Mesenchymal stem cell (in vitro differentiated cells and primary cell): ENCODE measurements around the gene KIF5A.

ENCODE experiments used
- DNase-seq: peaks from one replicate; pipeline ENCODE4 v3.0.0-alpha.2; 2013
- H2AFZ ChIP-seq: one replicate; pipeline ENCODE4 v1.6.1; 2013; ENCODE audit warnings: low read depth, mild to moderate bottlenecking, control low read depth, inconsistent platforms, low read length, moderate library complexity
- H2AK5ac ChIP-seq: 2 replicates; pipeline ENCODE4 v1.6.1; 2013; ENCODE audit warnings: low read length, moderate library complexity, mild to moderate bottlenecking, inconsistent platforms; ENCODE audit not compliant: severe bottlenecking
- H2BK120ac ChIP-seq: one replicate; pipeline ENCODE4 v1.6.1; 2013; ENCODE audit warnings: low read depth, mild to moderate bottlenecking, inconsistent platforms, low read length, moderate library complexity
- H2BK12ac ChIP-seq, 2 experiments: one replicate each; pipeline ENCODE4 v1.6.1; 2013; ENCODE audit warnings: inconsistent platforms in 2 of 2, low read length in 2 of 2, mild to moderate bottlenecking in 2 of 2, moderate library complexity in 2 of 2, control low read depth in 1 of 2
- H2BK15ac ChIP-seq: one replicate; pipeline ENCODE4 v1.6.1; 2013; ENCODE audit warnings: mild to moderate bottlenecking, low read depth, inconsistent platforms; ENCODE audit not compliant: poor library complexity, severe bottlenecking
- H2BK5ac ChIP-seq: 2 replicates; pipeline ENCODE4 v1.6.1; 2013; ENCODE audit warnings: low read depth, mild to moderate bottlenecking, low read length, control low read depth, inconsistent platforms; ENCODE audit not compliant: poor library complexity, severe bottlenecking
- H3K14ac ChIP-seq, 2 experiments: one replicate each; pipeline ENCODE4 v1.6.1; 2013; ENCODE audit warnings: inconsistent platforms in 2 of 2, low read length in 2 of 2, control low read depth in 1 of 2, mild to moderate bottlenecking in 1 of 2, moderate library complexity in 1 of 2
- H3K18ac ChIP-seq, 2 experiments: one replicate each; pipeline ENCODE4 v1.6.1; 2013; ENCODE audit warnings: inconsistent platforms in 2 of 2, low read length in 2 of 2, control low read depth in 1 of 2, low read depth in 1 of 2, mild to moderate bottlenecking in 1 of 2
- H3K23ac ChIP-seq, 2 experiments: one replicate each; pipeline ENCODE4 v1.6.1; 2013; ENCODE audit warnings: inconsistent platforms in 2 of 2, low read length in 2 of 2, mild to moderate bottlenecking in 2 of 2, moderate library complexity in 2 of 2, control low read depth in 1 of 2
- H3K27ac ChIP-seq: 2 replicates; pipeline ENCODE4 v1.5.1; 2013; ENCODE audit warnings: mild to moderate bottlenecking, moderate library complexity, low read length, control low read depth, inconsistent platforms; ENCODE audit not compliant: poor library complexity, severe bottlenecking
- H3K27me3 ChIP-seq, 2 experiments: 2 replicates each; pipeline versions ENCODE4 v1.6.1 to v1.7.0; 2013; ENCODE audit warnings: low read length in 2 of 2, mild to moderate bottlenecking in 2 of 2, moderate library complexity in 2 of 2, control low read depth in 1 of 2, inconsistent platforms in 1 of 2; ENCODE audit not compliant: control insufficient read depth in 1 of 2, insufficient read depth in 1 of 2
- H3K36me3 ChIP-seq, 2 experiments: 2 replicates each; pipeline versions ENCODE4 v1.6.1 to v1.7.0; 2013; ENCODE audit warnings: low read length in 2 of 2, control low read depth in 1 of 2, inconsistent platforms in 1 of 2, low read depth in 1 of 2, mild to moderate bottlenecking in 1 of 2; ENCODE audit not compliant: insufficient read depth in 2 of 2, control insufficient read depth in 1 of 2
- H3K4ac ChIP-seq, 2 experiments: one replicate each; pipeline ENCODE4 v1.6.1; 2013; ENCODE audit warnings: inconsistent platforms in 2 of 2, low read length in 2 of 2, mild to moderate bottlenecking in 2 of 2, moderate library complexity in 2 of 2, control low read depth in 1 of 2, low read depth in 1 of 2
- H3K4me1 ChIP-seq: 2 replicates; pipeline ENCODE4 v1.6.1; 2013; ENCODE audit warnings: low read depth, low read length, control low read depth; ENCODE audit not compliant: control insufficient read depth, insufficient read depth
- H3K4me2 ChIP-seq: 2 replicates; pipeline ENCODE4 v1.6.1; 2013; ENCODE audit warnings: low read length, mild to moderate bottlenecking, inconsistent platforms; ENCODE audit not compliant: poor library complexity, severe bottlenecking
- H3K4me3 ChIP-seq, 2 experiments: 2 replicates each; pipeline versions ENCODE4 v1.5.1 to v1.7.0; 2013; ENCODE audit warnings: low read length in 2 of 2, mild to moderate bottlenecking in 2 of 2, control low read depth in 1 of 2, low read depth in 1 of 2; ENCODE audit not compliant: insufficient read depth in 1 of 2
- H3K79me1 ChIP-seq: replicated peaks from 2 replicates; pipeline ENCODE4 v1.6.1; 2013; ENCODE audit warnings: mild to moderate bottlenecking, control low read depth, low read length, inconsistent platforms; ENCODE audit not compliant: poor library complexity, severe bottlenecking
- H3K9ac ChIP-seq: 2 replicates; pipeline ENCODE4 v1.7.0; 2013; ENCODE audit warnings: mild to moderate bottlenecking, low read length, moderate library complexity
- H3K9me3 ChIP-seq: 2 replicates; pipeline ENCODE4 v1.7.0; 2013; ENCODE audit warnings: mild to moderate bottlenecking, low read length; ENCODE audit not compliant: control insufficient read depth
- H4K8ac ChIP-seq: one replicate; pipeline ENCODE4 v1.6.1; 2013; ENCODE audit warnings: inconsistent platforms, mild to moderate bottlenecking, low read length, moderate library complexity
- H4K91ac ChIP-seq: one replicate; pipeline ENCODE4 v1.6.1; 2013; ENCODE audit warnings: mild to moderate bottlenecking, low read length, inconsistent platforms
- WGBS: methylation state at CpG from one replicate; pipeline ENCODE4 v1.1.7; 2013; ENCODE audit warnings: mixed read lengths; 5-methylcytosine and 5-hydroxymethylcytosine counted together

The KIF5A gene

DNA sequence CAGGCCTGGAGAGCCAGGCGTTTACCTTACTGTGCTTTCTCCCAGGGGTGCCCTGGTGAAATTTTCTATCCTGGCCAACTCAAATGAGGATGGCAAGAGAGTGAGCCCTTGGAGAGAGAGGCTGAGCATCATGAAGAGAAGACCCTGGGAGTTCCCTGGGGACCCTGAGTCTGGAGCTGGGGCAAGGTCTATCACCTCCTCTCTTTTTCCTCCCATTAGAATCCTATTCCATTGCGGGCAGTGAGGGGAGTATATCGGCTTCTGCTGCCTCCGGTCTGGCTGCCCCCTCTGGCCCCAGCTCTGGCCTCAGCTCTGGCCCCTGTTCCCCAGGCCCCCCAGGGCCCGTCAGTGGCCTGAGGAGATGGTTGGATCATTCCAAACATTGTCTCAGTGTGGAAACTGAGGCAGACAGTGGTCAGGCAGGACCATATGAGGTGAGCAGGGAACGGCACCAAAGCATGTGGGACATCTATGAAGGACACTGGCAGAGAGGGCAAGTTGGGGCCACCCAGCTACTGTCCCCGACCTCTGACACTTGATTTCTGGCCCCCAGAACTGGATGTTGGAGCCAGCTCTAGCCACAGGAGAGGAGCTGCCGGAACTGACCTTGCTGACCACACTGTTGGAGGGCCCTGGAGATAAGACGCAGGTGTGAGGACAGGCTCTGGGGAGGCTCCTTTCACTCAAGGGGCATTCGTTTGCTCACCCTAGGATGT lies 63.0 kb downstream of the KIF5A start:
- Histone ChIP-seq H3K23ac (no peak overlapping the region), H3K4me1 (peaks cover 15% of the 10 kb centered on the region), H2BK120ac (no peak overlapping the region), H3K4ac (no peak overlapping the region), H3K9ac (no peak overlapping the region), H2BK15ac (no peak overlapping the region), H3K27me3 (peaks cover 3 to 65% of the 10 kb centered on the region in 2 experiments), H2BK12ac (no peak overlapping the region), H3K9me3 (no peaks in the 10 kb centered on the region), H2AFZ (no peak overlapping the region), H3K36me3 (peaks cover 0 to 56% of the 10 kb centered on the region in 2 experiments), H3K27ac (no peak overlapping the region), H4K91ac (no peak overlapping the region), H3K4me2 (no peak overlapping the region), H3K79me1 (peaks cover 7% of the 10 kb centered on the region), H2BK5ac (no peak overlapping the region), H3K4me3 (no peak overlapping the region), H3K14ac (no peak overlapping the region), H4K8ac (no peak overlapping the region), H2AK5ac (no peak overlapping the region), H3K18ac (no peak overlapping the region)
- DNase-seq, result no peak
- 94% methylated on average over 9 of the region's 10 CpGs for WGBS

- H3K4ac ChIP-seq, result no peak overlapping the region
- H3K36me3 ChIP-seq, result peaks cover 0 to 54% of the 10 kb centered on the region in 2 experiments
- H2AK5ac ChIP-seq, result no peak overlapping the region
- no peak overlapping the region for H4K91ac ChIP-seq
- 85% methylated on average over 9 of the region's 10 CpGs for WGBS
- H2BK120ac ChIP-seq, result no peak overlapping the region
- no peak overlapping the region for H2BK5ac ChIP-seq
- no peak overlapping the region for H4K8ac ChIP-seq
- H2BK12ac ChIP-seq, result no peak overlapping the region
- no peak overlapping the region for H2AFZ ChIP-seq
- H3K27me3 ChIP-seq, result peaks cover 4 to 66% of the 10 kb centered on the region in 2 experiments
- no peak overlapping the region for H3K4me2 ChIP-seq
- no peak overlapping the region for H3K23ac ChIP-seq
- no peak overlapping the region for H3K9ac ChIP-seq
- H3K14ac ChIP-seq, result no peak overlapping the region
- peaks cover 7% of the 10 kb centered on the region for H3K79me1 ChIP-seq
- no peak overlapping the region for H2BK15ac ChIP-seq
- H3K9me3 ChIP-seq, result no peaks in the 10 kb centered on the region
- H3K4me1 ChIP-seq, result peaks cover 15% of the 10 kb centered on the region
- H3K27ac ChIP-seq, result no peak overlapping the region
- H3K4me3 ChIP-seq, result no peak overlapping the region
- H3K18ac ChIP-seq, result no peak overlapping the region
- no peak for DNase-seq
Measured at GRCh38 chr12:57613427-57614109, 63.7 kb downstream of the KIF5A start.

GRCh38 chr12:57614178-57614947 lies 64.5 kb downstream of the KIF5A start:
- H3K23ac ChIP-seq, result no peak overlapping the region
- H2BK120ac ChIP-seq, result no peak overlapping the region
- H3K4me2 ChIP-seq, result no peak overlapping the region
- no peak overlapping the region for H2AK5ac ChIP-seq
- peaks cover 0 to 46% of the 10 kb centered on the region in 2 experiments for H3K36me3 ChIP-seq
- no peak overlapping the region for H2BK5ac ChIP-seq
- H3K18ac ChIP-seq, result no peak overlapping the region
- H3K79me1 ChIP-seq, result peaks cover 7% of the 10 kb centered on the region
- no peak overlapping the region for H3K4me3 ChIP-seq
- H2AFZ ChIP-seq, result no peak overlapping the region
- no peak overlapping the region for H3K9ac ChIP-seq
- no peak overlapping the region for H3K4ac ChIP-seq
- no peak for DNase-seq
- peaks cover 17% of the 10 kb centered on the region for H3K4me1 ChIP-seq
- 67% methylated on average over 9 of the region's 14 CpGs for WGBS
- no peak overlapping the region for H4K91ac ChIP-seq
- H3K14ac ChIP-seq, result no peak overlapping the region
- no peak overlapping the region for H3K27ac ChIP-seq
- H2BK15ac ChIP-seq, result no peak overlapping the region
- H3K9me3 ChIP-seq, result no peaks in the 10 kb centered on the region
- peak overlapping the region; percentile 27 for H4K8ac ChIP-seq
- H2BK12ac ChIP-seq, result no peak overlapping the region
- peaks cover 8 to 68% of the 10 kb centered on the region in 2 experiments for H3K27me3 ChIP-seq

- no peak overlapping the region for H3K18ac ChIP-seq
- no peak overlapping the region for H3K9ac ChIP-seq
- H3K27me3 ChIP-seq, result peaks cover 15 to 73% of the 10 kb centered on the region in 2 experiments
- H2AFZ ChIP-seq, result no peak overlapping the region
- 85% methylated on average over 11 of the region's 11 CpGs for WGBS
- no peak overlapping the region for H4K8ac ChIP-seq
- H2BK12ac ChIP-seq, result no peak overlapping the region
- H2BK15ac ChIP-seq, result no peak overlapping the region
- H2AK5ac ChIP-seq, result no peak overlapping the region
- no peak for DNase-seq
- H3K9me3 ChIP-seq, result no peaks in the 10 kb centered on the region
- no peak overlapping the region for H4K91ac ChIP-seq
- H2BK120ac ChIP-seq, result no peak overlapping the region
- no peak overlapping the region for H3K4me2 ChIP-seq
- no peak overlapping the region for H3K4ac ChIP-seq
- peaks cover 0 to 44% of the 10 kb centered on the region in 2 experiments for H3K36me3 ChIP-seq
- H3K23ac ChIP-seq, result no peak overlapping the region
- peaks cover 20% of the 10 kb centered on the region for H3K4me1 ChIP-seq
- no peak overlapping the region for H3K4me3 ChIP-seq
- H3K14ac ChIP-seq, result no peak overlapping the region
- H2BK5ac ChIP-seq, result no peak overlapping the region
- H3K79me1 ChIP-seq, result peaks cover 7% of the 10 kb centered on the region
- H3K27ac ChIP-seq, result no peak overlapping the region
Measured at GRCh38 chr12:57614948-57615500, 65.2 kb downstream of the KIF5A start.
